ENCODE data around the gene TPR.

DNA sequence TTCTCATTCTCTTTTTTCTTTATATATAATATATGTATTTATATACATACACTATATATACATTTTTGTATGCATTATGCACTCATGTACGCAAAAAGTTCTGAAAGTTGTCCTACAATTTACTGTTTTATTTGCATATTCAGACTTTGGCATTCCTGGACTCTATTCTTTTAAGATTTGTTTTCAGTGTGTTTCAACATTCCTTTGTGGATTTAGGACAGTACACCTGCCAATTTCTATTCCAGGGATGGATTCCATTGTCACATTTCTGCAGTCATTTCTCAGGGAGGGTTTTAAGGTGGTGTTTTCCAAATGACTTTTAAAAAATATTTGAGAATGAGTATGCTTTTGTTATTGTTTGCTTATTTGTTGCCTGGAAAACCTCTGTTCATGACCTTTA is 76.2 kb downstream of the TPR start:
- TF ChIP-seq CTCF (IDR thresholded peaks at IDR 0.05): no peak
- no peak for TF ChIP-seq POLR2A (IDR thresholded peaks at IDR 0.05)
- TF ChIP-seq EP300 (IDR thresholded peaks at IDR 0.05): no peak

Measured in tibial nerve (tissue), 4 donors.